A549 (cell line): Measurements from ENCODE around the gene RABL2B. TPM values are rescaled to one million over a fixed set of nuclear protein-coding genes. Genes with fewer than 3 reads are reported as not detected.

Experiments used
- ATAC-seq, 2 experiments: fragments of 200-7000 bp in 1 of 2; fragments of >200 bp in 1 of 2; cut with Nextera tagmentation in 1 of 2; cut with Tn5 transposase in 1 of 2; 3 replicates each; pipeline versions ENCODE4 v1.8.0 to v1.9.1; 2018 to 2020; ENCODE audit warnings: mild to moderate bottlenecking in 1 of 2, moderate library complexity in 1 of 2
- CTCF ChIA-PET: fragments of 300-600 bp; sonication (Branson Sonifier 250); formaldehyde crosslinking; extraction: SDS; loops from one replicate; lab custom pipeline; 2021; ENCODE audit warnings: antibody characterized with exemption, inconsistent platforms; lab: Yijun Ruan, JAX
- POLR2A ChIA-PET: fragments of 350-600 bp; formaldehyde crosslinking; extraction: SDS; loops from one replicate; lab custom pipeline; 2021; ENCODE audit warnings: antibody characterized with exemption, inconsistent platforms; lab: Yijun Ruan, JAX
- DNase-seq, 2 experiments: peaks; one replicate each; pipeline versions ENCODE4 v3.0.0 to v3.0.0-alpha.2; 2011 to 2016; ENCODE audit warnings: low read depth in 1 of 2, low spot score in 1 of 2
- FAIRE-seq: peaks from 2 replicates; lab custom pipeline; 2011; peaks lifted over from hg19 to GRCh38; lab: Jason Lieb, UNC
- H3K27ac ChIP-seq, 2 experiments: fragments of >200 bp; sonication (Bioruptor Twin); formaldehyde crosslinking; 3 replicates each; pipeline ENCODE4 v1.5.1; 2016 to 2017
- H3K4me1 ChIP-seq: fragments of >200 bp; sonication (Bioruptor Twin); formaldehyde crosslinking; 3 replicates; pipeline ENCODE4 v1.6.1; 2016
- H3K4me2 ChIP-seq: fragments of >200 bp; sonication (Bioruptor Twin); formaldehyde crosslinking; 3 replicates; pipeline ENCODE4 v1.6.1; 2016
- H3K4me3 ChIP-seq: fragments of >200 bp; sonication (Bioruptor Twin); formaldehyde crosslinking; 3 replicates; pipeline ENCODE4 v1.5.1; 2016
- H3K9me3 ChIP-seq: fragments of >200 bp; sonication (Bioruptor Twin); formaldehyde crosslinking; 3 replicates; pipeline ENCODE4 v1.6.1; 2016
- ATOH8 ChIP-seq: fragments of 250-450 bp; sonication (Bioruptor Pico); IDR thresholded peaks from 2 replicates; pipeline ENCODE4 v1.5.0; 2020; ENCODE audit warnings: low read depth, mild to moderate bottlenecking, moderate library complexity
- BCL3 ChIP-seq: fragments of >200 bp; sonication (Bioruptor Twin); formaldehyde crosslinking; IDR thresholded peaks from 3 replicates; pipeline ENCODE4 v1.6.1; 2016
- CTCF ChIP-seq: fragments of >200 bp; sonication (Bioruptor Twin); formaldehyde crosslinking; IDR thresholded peaks from 3 replicates; pipeline ENCODE4 v1.5.1; 2016
- EHF ChIP-seq: fragments of 250-450 bp; sonication (Bioruptor Pico); IDR thresholded peaks from 2 replicates; pipeline ENCODE4 v1.5.0; 2020; ENCODE audit warnings: mild to moderate bottlenecking
- EHMT2 ChIP-seq: fragments of 200-600 bp; sonication (generic); IDR thresholded peaks from 2 replicates; pipeline ENCODE4 v1.6.1; 2016; ENCODE audit warnings: antibody characterized with exemption, low read depth, mild to moderate bottlenecking, moderate library complexity
- EP300 ChIP-seq, 2 experiments: fragments of >200 bp; sonication (Bioruptor Twin); formaldehyde crosslinking; IDR thresholded peaks; 2 replicates in 1 of 2; 3 replicates in 1 of 2; pipeline ENCODE4 v1.6.1; 2016 to 2017
- FOSL2 ChIP-seq, 2 experiments: fragments of 450-650 bp in 1 of 2; fragments of >200 bp in 1 of 2; sonication (Bioruptor Twin) in 1 of 2; formaldehyde crosslinking; IDR thresholded peaks; 2 replicates each; pipeline versions ENCODE4 v1.5.0 to v1.6.1; 2016 to 2020; ENCODE audit warnings: mild to moderate bottlenecking in 1 of 2, moderate library complexity in 1 of 2
- GATA3 ChIP-seq: IDR thresholded peaks from 2 replicates; pipeline ENCODE4 v1.6.1; 2012; ENCODE audit warnings: borderline replicate concordance
- HES2 ChIP-seq: fragments of >200 bp; sonication (Bioruptor Twin); formaldehyde crosslinking; IDR thresholded peaks from 2 replicates; pipeline ENCODE4 v1.6.1; 2016
- HMGXB4 ChIP-seq: fragments of 250-450 bp; sonication (Bioruptor Pico); IDR thresholded peaks from 2 replicates; pipeline ENCODE4 v1.5.0; 2021; ENCODE audit warnings: mild to moderate bottlenecking, moderate library complexity, borderline replicate concordance
- HOXA7 ChIP-seq: fragments of 250-450 bp; sonication (Bioruptor Pico); IDR thresholded peaks from 2 replicates; pipeline ENCODE4 v1.5.0; 2020; ENCODE audit warnings: mild to moderate bottlenecking, moderate library complexity
- KDM5A ChIP-seq: fragments of 200-600 bp; sonication (generic); IDR thresholded peaks from 2 replicates; pipeline ENCODE4 v1.6.1; 2016; ENCODE audit warnings: antibody characterized with exemption, mild to moderate bottlenecking
- MAX ChIP-seq: IDR thresholded peaks from 2 replicates; pipeline ENCODE4 v1.6.1; 2012
- MYC ChIP-seq: IDR thresholded peaks from 2 replicates; pipeline ENCODE4 v1.6.1; 2012; ENCODE audit warnings: mild to moderate bottlenecking, inconsistent platforms, low read length, improper control_type of control experiment, borderline replicate concordance
- NFE2L2 ChIP-seq: fragments of 150-350 bp; conservative IDR thresholded peaks from 2 replicates; pipeline ENCODE4 v1.6.1; 2014; ENCODE audit warnings: low read length
- PBX3 ChIP-seq: IDR thresholded peaks from 2 replicates; pipeline ENCODE4 v1.6.1; 2012
- PHF8 ChIP-seq: fragments of 200-600 bp; sonication (generic); IDR thresholded peaks from 2 replicates; pipeline ENCODE4 v1.6.1; 2016; ENCODE audit warnings: low read depth, mild to moderate bottlenecking, antibody characterized with exemption, moderate library complexity, borderline replicate concordance
- RCOR1 ChIP-seq: fragments of 150-350 bp; IDR thresholded peaks from 2 replicates; pipeline ENCODE4 v1.6.1; 2014; ENCODE audit warnings: antibody characterized with exemption, low read length, low read depth
- SREBF2 ChIP-seq: fragments of 450-650 bp; IDR thresholded peaks from 2 replicates; pipeline ENCODE4 v1.6.1; 2014; ENCODE audit warnings: mild to moderate bottlenecking, moderate library complexity
- TFCP2L1 ChIP-seq: fragments of 250-450 bp; sonication (Bioruptor Pico); IDR thresholded peaks from 2 replicates; pipeline ENCODE4 v1.5.0; 2021; ENCODE audit warnings: mild to moderate bottlenecking
- USF2 ChIP-seq: fragments of 450-650 bp; IDR thresholded peaks from 2 replicates; pipeline ENCODE4 v1.6.1; 2014; ENCODE audit warnings: antibody characterized with exemption
- WGBS: methylation state at CpG from one replicate; pipeline ENCODE4 v1.1.6; 2017; ENCODE audit errors: missing lambda C conversion rate; 5-methylcytosine and 5-hydroxymethylcytosine counted together
- polyA plus RNA-seq, 4 experiments: library from polyadenylated mRNA; depleted of rRNA in 3 of 4; stranded (reverse); fragments of >200 nt; fragmentation: RNase III in 1 of 4; extraction: RNeasy Plus Mini Kit Qiagen cat#74134 plus additional on column Dnase treatment in 1 of 4; gene quantifications; 2 replicates in 3 of 4; 3 replicates in 1 of 4; pipeline ENCODE4 v1.2.3, GENCODE V29; 2011 to 2017

Gene RABL2B
- polyA plus RNA-seq, 2 of the 4 experiments (the other 2 are of a cell fraction): 22.1 to 32.6 TPM

- TF ChIP-seq HOXA7 (CRISPR knock-in tag) (no peak), EHMT2 (no peak), MAX (no peak)
- TF ChIP-seq, all 56 proteins: peak for 0
- WGBS: 98% methylated on average over 7 of the region's 32 CpGs
- Histone ChIP-seq H3K9me3 (no peaks in the 10 kb centered on the region), H3K4me1 (no peaks in the 10 kb centered on the region), H3K4me3 (no peak overlapping the region), H3K27ac (no peak overlapping the region), H3K4me2 (no peak overlapping the region)
- CTCF ChIA-PET: interaction anchor here (1.1 kb wide), 1 partner anchor 10 kb away, joined by 5 read pairs; no protein-coding TSS in a partner anchor
- POLR2A ChIA-PET: no interaction called here
- ATAC-seq (no peak), DNase-seq (no peak), FAIRE-seq (no peak)
These were observed 62.1 kb downstream of the RABL2B start for GRCh38 chr22:50721257-50721844.

GRCh38 chr22:50720301-50721256 is 62.9 kb downstream of the RABL2B start:
- no peak for DNase-seq
- no peak for ATAC-seq
- Histone ChIP-seq H3K9me3 (no peaks in the 10 kb centered on the region), H3K4me2 (no peak overlapping the region), H3K4me1 (no peaks in the 10 kb centered on the region), H3K27ac (no peak overlapping the region), H3K4me3 (no peak overlapping the region)
- FAIRE-seq: no peak
- no peak for TF ChIP-seq ATOH8 (CRISPR knock-in tag)
- TF ChIP-seq KDM5A: no peak
- TF ChIP-seq EHF (CRISPR knock-in tag): no peak
- no peak for TF ChIP-seq HES2
- no peak for TF ChIP-seq PHF8
- no peak for TF ChIP-seq TFCP2L1
- TF ChIP-seq USF2: no peak
- no peak for TF ChIP-seq NFE2L2
- no peak for TF ChIP-seq SREBF2
- TF ChIP-seq CTCF: no peak
- TF ChIP-seq EP300 (IDR thresholded peaks at IDR 0.05): no peak
- no peak for TF ChIP-seq PBX3
- TF ChIP-seq MYC: no peak
- TF ChIP-seq GATA3: no peak
- TF ChIP-seq HMGXB4 (CRISPR knock-in tag): no peak
- no peak for TF ChIP-seq BCL3
- TF ChIP-seq MAX: no peak
- TF ChIP-seq FOSL2 (IDR thresholded peaks at IDR 0.05): no peak
- no peak for TF ChIP-seq FOSL2 (CRISPR knock-in tag; IDR thresholded peaks at IDR 0.05)
- TF ChIP-seq RCOR1: no peak
- ChIA-PET POLR2A (no interaction called here), CTCF (interaction anchor here (1.3 kb wide), 1 partner anchor 11 kb away, joined by 3 read pairs; no protein-coding TSS in a partner anchor)
- WGBS: 95% methylated on average over 11 of the region's 132 CpGs
